Spleen (tissue), 7 donors: ENCODE results near the gene ARMC6.

Source experiments
- CTCF ChIP-seq, 11 experiments: fragments of 200-600 bp in 7 of 11; fragments of 450-650 bp in 4 of 11; sonication (generic) in 4 of 11; IDR thresholded peaks in 8 of 11; conservative IDR thresholded peaks in 3 of 11; 1 replicate in 7 of 11; 2 replicates in 4 of 11; pipeline versions ENCODE4 v1.4.0 to v1.8.0; 2016 to 2021; ENCODE audit warnings: antibody characterized with exemption in 11 of 11, inconsistent platforms in 4 of 11, mild to moderate bottlenecking in 1 of 11
- POLR2A ChIP-seq, 3 donors: fragments of 450-650 bp; IDR thresholded peaks; one replicate each; pipeline ENCODE4 v1.5.1; 2017; ENCODE audit warnings: antibody characterized with exemption in 3 of 3, mild to moderate bottlenecking in 1 of 3
- POLR2AphosphoS5 ChIP-seq, 3 donors: sonication (generic); formaldehyde crosslinking; IDR thresholded peaks; one replicate each; pipeline ENCODE4 v1.5.1; 2017; ENCODE audit warnings: antibody characterized with exemption in 3 of 3
- donor health status: DM: no; HTN: no; CAD: no; lungs with moderate emphysema.
- donor health status: DM: no; HTN: no; CAD: no.
- donor health status: DM: no; HTN: no; CAD: no.

- TF ChIP-seq CTCF (IDR thresholded peaks at IDR 0.05 in 8 of 11, conservative IDR thresholded peaks at IDR 0.05 in 3 of 11) (no peak), POLR2A (IDR thresholded peaks at IDR 0.05) (no peak), POLR2AphosphoS5 (IDR thresholded peaks at IDR 0.05) (no peak)
Measured at GRCh38 chr19:19078801-19079200, 45.4 kb downstream of the ARMC6 start.
